ENCODE data around the gene CXCL5.
"Not testable (repeated sequence)": the region's sequence is repeated elsewhere in the genome, so short reads cannot be mapped to it uniquely, and the experiment has no call there.

Gene CXCL5

DNA sequence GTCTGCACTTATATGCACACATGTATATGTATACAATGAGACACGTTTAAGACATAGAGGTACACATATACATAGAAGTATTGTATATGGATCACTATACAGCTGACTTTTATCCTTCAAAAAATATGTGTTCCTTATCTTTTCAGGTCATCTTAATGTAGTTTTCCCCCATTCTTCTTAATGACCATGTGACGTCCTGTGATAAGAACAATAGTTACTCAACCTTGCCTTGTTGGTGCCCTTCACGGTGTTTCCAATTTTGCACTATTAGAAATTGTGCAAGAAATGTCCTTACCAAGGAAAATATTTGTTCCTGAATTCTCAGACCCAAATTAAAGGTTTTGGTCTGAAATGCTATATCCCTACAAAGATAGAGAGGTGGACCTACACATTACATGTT, 9.4 kb downstream of the CXCL5 start:
- TF ChIP-seq, protein P1, sequence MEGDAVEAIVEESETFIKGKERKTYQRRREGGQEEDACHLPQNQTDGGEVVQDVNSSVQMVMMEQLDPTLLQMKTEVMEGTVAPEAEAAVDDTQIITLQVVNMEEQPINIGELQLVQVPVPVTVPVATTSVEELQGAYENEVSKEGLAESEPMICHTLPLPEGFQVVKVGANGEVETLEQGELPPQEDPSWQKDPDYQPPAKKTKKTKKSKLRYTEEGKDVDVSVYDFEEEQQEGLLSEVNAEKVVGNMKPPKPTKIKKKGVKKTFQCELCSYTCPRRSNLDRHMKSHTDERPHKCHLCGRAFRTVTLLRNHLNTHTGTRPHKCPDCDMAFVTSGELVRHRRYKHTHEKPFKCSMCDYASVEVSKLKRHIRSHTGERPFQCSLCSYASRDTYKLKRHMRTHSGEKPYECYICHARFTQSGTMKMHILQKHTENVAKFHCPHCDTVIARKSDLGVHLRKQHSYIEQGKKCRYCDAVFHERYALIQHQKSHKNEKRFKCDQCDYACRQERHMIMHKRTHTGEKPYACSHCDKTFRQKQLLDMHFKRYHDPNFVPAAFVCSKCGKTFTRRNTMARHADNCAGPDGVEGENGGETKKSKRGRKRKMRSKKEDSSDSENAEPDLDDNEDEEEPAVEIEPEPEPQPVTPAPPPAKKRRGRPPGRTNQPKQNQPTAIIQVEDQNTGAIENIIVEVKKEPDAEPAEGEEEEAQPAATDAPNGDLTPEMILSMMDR (IDR thresholded peaks at IDR 0.05; ENCODE audit: low read depth, low read length), result no peak
- no peak overlapping the region for H3K4me3 ChIP-seq (ENCODE audit: low read depth, low read length)

DNA sequence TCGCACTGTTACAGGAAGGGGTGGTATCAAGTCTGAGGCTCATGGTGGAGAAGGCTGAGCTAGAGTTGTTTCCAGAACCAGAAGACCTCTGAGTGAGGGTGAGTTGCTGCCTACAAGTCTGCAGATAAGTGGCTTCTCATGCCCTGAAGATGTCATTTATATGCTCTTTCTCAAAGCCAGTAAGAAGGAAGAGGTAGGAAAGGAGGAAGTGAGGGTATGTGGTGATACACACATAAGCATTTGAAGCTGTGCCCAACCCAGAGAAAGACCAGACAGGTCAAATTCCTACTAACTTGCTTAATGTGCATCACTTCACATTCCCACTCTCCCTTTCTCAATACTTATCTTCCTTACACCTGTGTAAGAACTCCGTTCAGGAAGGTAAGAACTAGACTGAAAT, 10.4 kb downstream of the CXCL5 start, which contains the start of gene PPBP:
TSS of gene PPBP (minus strand) at position 130 of the 400 bp plus-strand sequence. CDS start at position 43, 87 bp downstream.
- TF ChIP-seq, protein P1 (IDR thresholded peaks at IDR 0.05; ENCODE audit: low read depth, low read length), result no peak
- H3K4me3 ChIP-seq (ENCODE audit: low read depth, low read length), result no peak within 1 kb of the TSS

GRCh38 chr4:73985528-73985852, 13.0 kb downstream of the CXCL5 start:
- no peak overlapping the region for H3K4me3 ChIP-seq (ENCODE audit: low read depth, low read length)
- TF ChIP-seq, protein P1 (IDR thresholded peaks at IDR 0.05; ENCODE audit: low read depth, low read length), result no peak

- H3K4me3 ChIP-seq (ENCODE audit: low read depth, low read length), result no peak overlapping the region
- TF ChIP-seq, protein P1 (IDR thresholded peaks at IDR 0.05; ENCODE audit: low read depth, low read length), result no peak
Measured at GRCh38 chr4:73984736-73985527, 13.5 kb downstream of the CXCL5 start.

DNA sequence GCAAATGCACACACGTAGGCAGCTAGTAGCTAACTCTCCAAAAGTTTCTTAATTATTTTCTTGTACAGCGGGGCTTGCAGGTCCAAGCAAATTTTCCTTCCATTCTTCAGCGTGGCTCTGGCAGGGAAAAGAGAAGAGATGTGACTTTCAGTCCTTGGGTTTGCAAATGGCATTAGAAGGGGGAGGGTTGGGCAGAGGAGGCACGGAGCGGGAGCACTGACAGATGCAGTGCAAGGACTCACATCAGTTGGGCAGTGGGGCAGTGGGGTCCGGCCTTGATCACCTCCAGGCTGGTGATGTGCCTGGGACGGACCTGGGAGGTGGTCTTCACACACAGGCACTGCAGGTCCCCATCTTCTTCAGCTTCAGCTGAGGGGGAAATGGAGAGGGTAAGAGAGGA, 17.3 kb downstream of the CXCL5 start:
- H3K4me3 ChIP-seq (ENCODE audit: low read depth, low read length), result not testable (repeated sequence)

- TF ChIP-seq, protein P1 (IDR thresholded peaks at IDR 0.05; ENCODE audit: low read depth, low read length), result no peak
- H3K4me3 ChIP-seq (ENCODE audit: low read depth, low read length), result no peak overlapping the region
Measured at GRCh38 chr4:73979407-73979957, 19.0 kb downstream of the CXCL5 start.

DNA sequence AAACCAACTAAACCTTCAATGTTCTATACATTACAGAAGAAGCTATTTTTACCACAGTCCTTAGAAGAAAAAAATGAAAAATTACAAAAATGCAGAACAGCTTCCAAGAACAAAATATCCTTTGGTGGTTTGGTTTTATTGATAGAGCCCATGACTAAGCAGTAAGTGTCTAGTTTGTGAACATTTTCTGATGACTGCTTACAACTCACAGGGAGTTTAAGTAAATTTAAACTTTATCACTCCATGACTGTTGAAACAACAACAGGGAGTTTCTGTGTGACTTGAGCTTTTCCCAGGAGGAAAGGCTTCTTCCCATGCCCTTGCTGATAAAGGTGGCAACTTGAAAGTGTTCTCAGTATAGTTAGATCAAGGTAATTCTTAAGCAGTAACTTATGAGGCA, 19.6 kb downstream of the CXCL5 start:
- no peak overlapping the region for H3K4me3 ChIP-seq (ENCODE audit: low read depth, low read length)
- TF ChIP-seq, protein P1 (IDR thresholded peaks at IDR 0.05; ENCODE audit: low read depth, low read length), result no peak
